GM06990 (cell line): Measurements from ENCODE around the gene ZC3H14.
"Not testable (repeated sequence)": the region's sequence is repeated elsewhere in the genome, so short reads cannot be mapped to it uniquely, and the experiment has no call there.

Experiments used
- DNase-seq: peaks from one replicate; pipeline ENCODE4 v3.0.0-alpha.2; 2011; ENCODE audit not compliant: insufficient read length; ENCODE audit errors: extremely low read depth
- H3K27me3 ChIP-seq: replicated peaks from 2 replicates; pipeline ENCODE4 v1.6.0; 2011; ENCODE audit warnings: low read length; ENCODE audit not compliant: control insufficient read depth, insufficient read depth
- H3K36me3 ChIP-seq: 2 replicates; pipeline ENCODE4 v1.5.1; 2011; ENCODE audit warnings: low read length; ENCODE audit not compliant: control insufficient read depth, insufficient read depth
- H3K4me3 ChIP-seq: replicated peaks from 2 replicates; pipeline ENCODE4 v1.5.1; 2011; ENCODE audit warnings: low read depth, mild to moderate bottlenecking, control low read depth, low read length
- TF ChIP-seq, protein P1 (sequence below): IDR thresholded peaks from 2 replicates; pipeline ENCODE4 v1.5.1; 2011; ENCODE audit warnings: low read length, control low read depth, mild to moderate bottlenecking, inconsistent platforms; ENCODE audit not compliant: insufficient read depth, poor library complexity, severe bottlenecking

ZC3H14 gene

DNA sequence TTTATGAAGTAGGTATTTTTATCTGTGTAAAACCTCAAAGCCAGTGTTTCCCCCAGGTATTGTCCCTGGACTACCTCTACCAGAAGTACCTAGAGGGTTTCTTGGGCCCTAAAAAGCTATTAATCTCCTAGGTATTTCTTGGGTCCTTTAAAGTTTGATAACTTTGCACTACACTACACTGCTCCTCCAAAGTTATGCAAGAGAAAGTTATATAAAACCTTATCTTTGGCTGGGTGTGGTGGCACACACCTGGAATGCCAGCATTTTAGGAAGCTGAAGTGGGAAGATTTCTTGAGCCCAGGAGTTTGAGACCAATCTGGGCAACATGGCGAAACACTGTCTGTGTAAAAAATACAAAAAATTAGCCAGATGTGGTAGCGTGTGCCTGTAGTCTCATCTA, 42.9 kb upstream of the ZC3H14 start:
- no peak for DNase-seq
- TF ChIP-seq, protein P1, sequence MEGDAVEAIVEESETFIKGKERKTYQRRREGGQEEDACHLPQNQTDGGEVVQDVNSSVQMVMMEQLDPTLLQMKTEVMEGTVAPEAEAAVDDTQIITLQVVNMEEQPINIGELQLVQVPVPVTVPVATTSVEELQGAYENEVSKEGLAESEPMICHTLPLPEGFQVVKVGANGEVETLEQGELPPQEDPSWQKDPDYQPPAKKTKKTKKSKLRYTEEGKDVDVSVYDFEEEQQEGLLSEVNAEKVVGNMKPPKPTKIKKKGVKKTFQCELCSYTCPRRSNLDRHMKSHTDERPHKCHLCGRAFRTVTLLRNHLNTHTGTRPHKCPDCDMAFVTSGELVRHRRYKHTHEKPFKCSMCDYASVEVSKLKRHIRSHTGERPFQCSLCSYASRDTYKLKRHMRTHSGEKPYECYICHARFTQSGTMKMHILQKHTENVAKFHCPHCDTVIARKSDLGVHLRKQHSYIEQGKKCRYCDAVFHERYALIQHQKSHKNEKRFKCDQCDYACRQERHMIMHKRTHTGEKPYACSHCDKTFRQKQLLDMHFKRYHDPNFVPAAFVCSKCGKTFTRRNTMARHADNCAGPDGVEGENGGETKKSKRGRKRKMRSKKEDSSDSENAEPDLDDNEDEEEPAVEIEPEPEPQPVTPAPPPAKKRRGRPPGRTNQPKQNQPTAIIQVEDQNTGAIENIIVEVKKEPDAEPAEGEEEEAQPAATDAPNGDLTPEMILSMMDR: no peak

DNA sequence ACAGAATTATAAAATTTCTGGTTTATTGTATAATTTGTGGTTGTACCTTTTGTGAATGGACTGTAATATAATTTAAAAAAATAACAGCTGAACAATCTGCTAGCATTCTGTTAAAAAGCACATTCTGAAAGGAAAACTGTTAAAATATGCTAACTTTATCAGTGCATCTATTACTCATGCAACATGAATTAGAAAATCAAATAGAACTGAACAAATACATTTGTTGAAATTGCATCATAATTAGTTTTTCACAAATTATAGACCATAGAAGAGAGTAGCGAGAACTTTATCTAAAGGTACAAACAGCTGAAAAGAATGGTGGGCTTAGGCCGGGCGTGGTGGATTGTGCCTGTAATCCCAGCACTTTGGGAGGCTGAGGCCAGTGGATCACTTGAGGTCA, 41.0 kb upstream of the ZC3H14 start:
- no peak overlapping the region for H3K4me3 ChIP-seq
- TF ChIP-seq, protein P1: no peak

More for the DNA sequence above, 42.9 kb upstream of the ZC3H14 start:
- Histone ChIP-seq H3K36me3 (no peaks in the 10 kb centered on the region), H3K4me3 (no peak overlapping the region), H3K27me3 (no peaks in the 10 kb centered on the region)

DNA sequence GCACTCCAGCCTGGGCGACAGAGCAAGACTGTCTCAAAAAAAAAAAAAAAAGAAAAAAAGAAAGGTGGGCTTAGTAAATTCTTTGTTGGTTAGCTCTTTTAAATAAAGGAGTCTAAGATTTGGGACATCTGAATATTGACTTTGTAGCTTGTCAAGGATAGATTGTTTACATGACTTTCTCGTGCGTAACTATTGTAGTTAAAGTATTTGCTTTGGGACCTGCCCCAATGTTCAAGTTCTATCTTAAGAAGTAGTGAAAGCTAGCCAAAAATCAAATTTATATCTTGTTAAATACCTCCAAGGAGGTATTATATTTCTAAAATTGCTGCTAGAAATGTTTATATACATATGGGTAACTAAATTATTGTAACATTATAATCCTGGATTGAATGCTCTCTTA, 40.4 kb upstream of the ZC3H14 start:
- TF ChIP-seq, protein P1: no peak
- Histone ChIP-seq H3K36me3 (no peaks in the 10 kb centered on the region), H3K4me3 (no peak overlapping the region), H3K27me3 (no peaks in the 10 kb centered on the region)
- DNase-seq: no peak

More for the DNA sequence above, 41.0 kb upstream of the ZC3H14 start:
- no peak for DNase-seq
- no peaks in the 10 kb centered on the region for H3K36me3 ChIP-seq
- no peaks in the 10 kb centered on the region for H3K27me3 ChIP-seq

DNA sequence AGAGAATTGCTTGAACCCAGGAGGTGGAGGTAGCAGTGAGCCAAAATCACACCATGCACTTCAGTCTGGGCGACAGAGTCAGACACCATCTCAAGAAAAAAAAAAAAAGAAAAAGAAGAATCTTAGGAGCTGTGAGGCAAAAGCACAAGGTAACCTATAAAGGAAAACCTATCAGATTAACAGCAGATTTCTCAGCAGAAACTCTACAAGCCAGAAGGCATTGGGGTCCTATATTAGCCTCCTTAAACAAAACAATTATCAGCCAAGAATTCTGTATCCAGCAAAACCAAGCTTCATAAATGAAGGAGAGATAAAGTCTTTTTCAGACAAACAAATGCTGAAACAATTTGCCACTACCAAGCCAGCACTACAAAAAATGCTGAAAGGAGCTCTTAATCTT, 32.9 kb upstream of the ZC3H14 start:
- not testable (repeated sequence) for H3K27me3 ChIP-seq, H3K4me3 ChIP-seq, DNase-seq, H3K36me3 ChIP-seq

DNA sequence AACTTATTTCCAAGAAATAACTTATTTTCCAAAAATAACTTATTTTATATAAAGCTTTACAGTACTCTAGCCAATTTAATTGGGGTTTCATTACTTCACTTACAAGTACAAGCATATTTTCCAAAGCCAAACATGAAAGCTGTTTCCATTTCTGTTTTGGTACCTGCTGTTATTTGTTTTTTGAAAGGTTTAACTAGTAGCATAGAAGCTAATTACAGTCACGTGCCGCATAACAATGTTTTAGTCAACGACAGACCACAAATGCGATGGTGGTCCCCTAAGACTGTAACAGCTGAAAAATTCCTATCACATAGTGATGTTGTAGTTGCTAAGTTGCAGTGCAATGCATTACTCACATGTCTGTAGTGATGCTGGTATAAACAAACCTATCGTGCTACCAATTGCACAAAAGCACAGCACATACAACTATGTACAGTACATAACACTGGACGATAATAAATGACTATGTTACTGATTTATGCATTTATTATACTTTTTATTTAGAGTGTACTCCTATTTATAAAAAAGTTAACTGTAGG, 29.7 kb upstream of the ZC3H14 start:
- no peak for DNase-seq
- TF ChIP-seq, protein P1: no peak
- H3K36me3 ChIP-seq: no peaks in the 10 kb centered on the region
- no peak overlapping the region for H3K4me3 ChIP-seq
- H3K27me3 ChIP-seq: no peaks in the 10 kb centered on the region

DNA sequence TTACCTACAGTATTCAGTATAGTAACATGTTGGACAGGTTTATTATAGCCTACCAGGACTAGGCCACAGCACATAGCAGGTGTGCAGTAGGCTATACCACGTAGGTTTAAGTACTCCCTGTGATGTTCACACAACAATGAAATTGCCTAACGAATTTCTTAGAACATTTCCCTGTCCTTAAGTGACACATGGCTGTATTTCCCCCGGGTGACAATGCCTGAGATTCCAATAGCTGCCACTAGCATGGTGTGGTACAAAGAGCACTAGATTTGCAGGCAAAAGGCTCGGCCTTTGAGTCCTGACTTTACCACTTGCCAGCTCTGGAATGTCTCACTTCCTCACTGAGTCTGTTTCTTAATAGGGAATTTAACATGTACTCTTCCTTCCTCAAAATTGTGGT, 27.7 kb upstream of the ZC3H14 start:
- no peak overlapping the region for H3K4me3 ChIP-seq
- no peaks in the 10 kb centered on the region for H3K36me3 ChIP-seq
- TF ChIP-seq, protein P1: no peak
- DNase-seq: no peak
- no peaks in the 10 kb centered on the region for H3K27me3 ChIP-seq
